ENCODE results near the gene STAT5A.

- TF ChIP-seq CTCF (IDR thresholded peaks at IDR 0.05) (no peak), POLR2A (IDR thresholded peaks at IDR 0.05) (no peak)
Measured at GRCh38 chr17:42246515-42246914, 41.8 kb upstream of the STAT5A start.

Data from uterus (tissue), 2 donors.